HG03575 (cell line): ENCODE measurements around the gene ATP11A.
"Not testable (repeated sequence)": the region's sequence is repeated elsewhere in the genome, so short reads cannot be mapped to it uniquely, and the experiment has no call there.

Experiments used
- ATAC-seq: cut with Tn5 transposase; IDR thresholded peaks from one replicate; pipeline ENCODE4 v1.9.1; 2021; ENCODE audit not compliant: unreplicated experiment, insufficient number of reproducible peaks, low FRiP score; ENCODE audit errors: extremely low read depth

ATP11A gene

GRCh38 chr13:112838842-112839117, 148.9 kb downstream of the ATP11A start:
- no peak for ATAC-seq

DNA sequence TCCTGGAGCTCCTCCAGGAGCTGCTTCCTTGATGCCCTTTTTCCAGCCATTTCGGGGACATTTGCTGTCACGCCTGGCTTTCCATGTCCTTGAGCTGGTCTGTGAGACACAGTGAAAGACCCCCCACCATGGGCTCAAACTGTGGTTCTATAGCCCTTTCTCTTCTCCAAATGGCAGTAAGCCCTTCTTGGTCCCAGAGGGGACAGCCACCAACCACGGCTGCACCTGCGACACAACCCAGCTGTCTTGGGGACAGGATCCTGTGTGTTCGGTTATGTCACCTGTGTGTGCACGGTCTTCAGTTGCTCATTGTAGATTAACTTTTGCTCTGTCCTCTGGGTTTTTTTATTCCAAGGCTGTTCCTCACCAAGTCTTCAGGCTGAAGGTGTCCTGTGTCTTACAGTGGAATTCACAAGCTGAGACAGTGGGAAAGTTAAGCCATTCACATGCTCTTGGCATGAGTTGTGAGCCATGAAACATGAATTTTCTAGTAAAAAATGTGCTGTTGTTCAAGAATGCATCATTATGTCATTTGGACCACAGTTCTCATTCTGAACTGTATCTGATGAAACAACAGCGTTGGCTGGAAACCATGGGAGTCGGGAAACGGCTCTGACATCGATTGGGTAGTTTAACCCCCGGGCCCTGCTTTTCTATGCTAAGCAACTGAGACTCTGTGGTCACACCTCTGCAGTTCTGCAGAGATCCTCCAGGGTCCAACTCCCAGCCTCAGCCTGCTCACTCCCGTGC, 149.7 kb downstream of the ATP11A start:
- ATAC-seq = no peak

DNA sequence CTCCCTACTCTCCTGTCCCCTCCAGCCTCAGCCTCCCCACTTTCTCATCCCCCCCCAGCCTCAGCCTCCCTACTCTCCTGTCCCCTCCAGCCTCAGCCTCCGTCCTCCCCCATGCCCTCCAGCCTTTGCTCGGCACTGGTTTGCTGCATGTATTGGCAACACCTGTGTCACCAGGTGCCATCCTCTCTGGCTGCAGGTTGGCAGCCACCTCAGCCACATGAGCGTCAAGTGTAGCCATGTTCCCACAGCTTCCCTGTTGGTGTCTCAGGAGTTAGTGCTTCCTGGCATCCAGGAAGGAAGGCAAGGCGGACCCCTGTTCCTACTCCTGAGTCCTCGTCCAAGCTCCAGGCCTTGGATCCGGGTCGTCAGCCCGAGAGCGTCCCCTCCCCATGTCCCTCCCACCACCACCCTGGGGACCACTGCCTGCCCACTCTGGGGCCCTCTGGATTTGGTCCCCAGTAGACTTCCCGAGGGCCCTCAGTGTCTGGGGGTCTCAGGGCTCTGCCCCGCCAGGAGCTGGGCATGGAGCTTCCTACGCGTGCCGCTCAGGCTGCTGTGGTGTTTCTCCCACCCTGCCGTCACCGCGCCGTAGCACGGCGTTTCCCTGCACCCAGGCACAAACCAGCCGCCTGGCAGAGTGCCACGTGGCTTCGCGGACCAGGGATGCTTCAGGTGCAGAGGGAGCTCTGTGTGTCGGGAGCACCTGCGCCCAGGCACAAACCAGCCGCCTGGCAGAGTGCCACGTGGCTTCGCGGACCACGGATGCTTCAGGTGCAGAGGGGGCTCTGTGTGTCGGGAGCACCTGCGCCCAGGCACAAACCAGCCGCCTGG, 150.8 kb downstream of the ATP11A start:
- no peak for ATAC-seq

DNA sequence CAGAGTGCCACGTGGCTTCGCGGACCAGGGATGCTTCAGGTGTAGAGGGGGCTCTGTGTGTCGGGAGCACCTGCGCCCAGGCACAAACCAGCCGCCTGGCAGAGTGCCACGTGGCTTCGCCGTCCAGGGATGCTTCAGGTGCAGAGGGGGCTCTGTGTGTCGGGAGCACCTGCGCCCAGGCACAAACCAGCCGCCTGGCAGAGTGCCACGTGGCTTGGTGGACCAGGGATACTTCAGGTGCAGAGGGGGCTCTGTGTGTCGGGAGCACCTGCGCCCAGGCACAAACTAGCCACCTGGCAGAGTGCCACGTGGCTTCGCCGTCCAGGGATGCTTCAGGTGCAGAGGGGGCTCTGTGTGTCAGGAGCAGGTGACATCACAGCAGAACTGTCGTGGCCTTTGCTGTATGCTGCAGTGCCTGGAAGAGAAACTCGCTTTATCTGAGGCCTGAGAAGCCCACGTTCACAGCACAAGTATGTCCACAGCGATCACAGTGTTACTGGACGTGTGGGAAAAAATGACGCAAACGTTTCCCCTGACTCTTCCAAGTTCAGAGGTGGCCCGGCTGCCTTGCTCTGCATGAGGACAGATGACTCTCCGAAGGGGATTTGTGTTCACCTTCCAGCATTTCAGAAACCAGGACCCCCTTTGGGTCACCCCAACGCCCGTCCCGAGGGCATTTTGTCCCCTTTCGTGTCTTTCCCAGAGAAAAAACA, 151.6 kb downstream of the ATP11A start:
- ATAC-seq = not testable (repeated sequence)

DNA sequence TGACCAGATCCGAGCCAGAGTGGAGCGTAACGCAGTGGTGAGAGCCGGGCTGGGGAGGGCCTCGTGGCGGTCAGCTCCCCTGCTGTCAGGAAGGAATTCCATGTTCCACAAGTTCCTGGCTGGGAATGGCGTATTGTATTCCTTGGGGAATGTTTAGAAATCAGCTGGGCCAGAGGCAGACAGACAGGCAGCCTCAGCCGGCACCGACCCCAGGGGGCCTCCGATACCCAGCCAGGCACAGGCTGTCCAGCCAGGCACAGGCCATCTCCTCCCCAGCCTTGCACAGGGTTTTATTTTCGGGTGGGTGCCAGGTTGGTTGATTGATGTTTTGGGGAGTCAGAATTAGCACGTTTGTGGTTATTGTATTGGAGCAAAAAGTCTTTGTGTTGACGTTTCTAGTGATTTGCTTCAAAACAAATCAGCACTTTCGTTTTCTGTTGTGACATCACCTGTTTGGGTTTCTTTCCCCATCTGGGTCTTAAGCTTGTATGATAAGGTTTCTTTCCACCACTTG, 152.6 kb downstream of the ATP11A start:
- ATAC-seq = no peak

DNA sequence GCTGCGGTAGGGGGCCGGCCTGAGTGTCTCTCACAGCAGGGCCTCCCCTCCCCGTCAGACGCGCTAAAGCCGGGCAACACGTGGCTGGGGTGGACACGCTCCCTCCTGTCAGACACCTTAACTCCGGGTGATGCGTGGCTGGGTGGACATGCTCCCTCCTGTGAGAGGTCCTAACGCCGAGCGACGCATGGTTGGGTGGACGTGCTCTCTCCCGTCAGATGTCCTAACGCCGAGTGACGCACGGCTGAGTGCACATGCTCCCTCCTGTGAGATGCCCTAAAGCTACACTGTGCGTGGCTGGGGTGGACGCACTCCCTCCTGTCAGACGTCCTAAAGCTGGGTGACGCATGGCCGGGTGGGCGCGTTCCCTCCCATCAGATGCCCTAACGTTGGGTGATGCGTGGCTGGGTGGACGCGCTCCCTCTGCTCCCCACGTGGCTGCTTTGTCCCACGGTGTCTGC, 153.1 kb downstream of the ATP11A start:
- no peak for ATAC-seq

GRCh38 chr13:112843392-112844111, 153.7 kb downstream of the ATP11A start:
- no peak for ATAC-seq

GRCh38 chr13:112844411-112844810, 154.6 kb downstream of the ATP11A start:
- no peak for ATAC-seq

DNA sequence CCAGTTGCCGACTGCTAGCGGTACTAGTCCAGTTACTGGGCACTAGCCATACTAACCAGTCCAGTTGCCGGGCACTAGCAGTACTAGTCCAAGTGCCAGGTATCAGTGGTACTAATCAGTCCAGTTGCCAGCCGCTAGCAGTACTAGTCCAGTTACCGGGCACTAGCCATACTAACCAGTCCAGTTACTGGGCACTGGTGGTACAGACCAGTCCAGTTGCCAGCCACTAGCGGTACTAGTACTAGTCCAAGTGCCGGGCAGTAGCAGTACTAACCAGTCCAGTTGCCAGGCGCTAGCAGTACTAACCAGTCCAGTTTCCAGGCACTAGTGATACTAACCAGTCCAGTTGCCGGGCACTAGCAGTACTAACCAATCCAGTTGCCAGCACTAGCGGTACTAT, 155.0 kb downstream of the ATP11A start:
- ATAC-seq = no peak

DNA sequence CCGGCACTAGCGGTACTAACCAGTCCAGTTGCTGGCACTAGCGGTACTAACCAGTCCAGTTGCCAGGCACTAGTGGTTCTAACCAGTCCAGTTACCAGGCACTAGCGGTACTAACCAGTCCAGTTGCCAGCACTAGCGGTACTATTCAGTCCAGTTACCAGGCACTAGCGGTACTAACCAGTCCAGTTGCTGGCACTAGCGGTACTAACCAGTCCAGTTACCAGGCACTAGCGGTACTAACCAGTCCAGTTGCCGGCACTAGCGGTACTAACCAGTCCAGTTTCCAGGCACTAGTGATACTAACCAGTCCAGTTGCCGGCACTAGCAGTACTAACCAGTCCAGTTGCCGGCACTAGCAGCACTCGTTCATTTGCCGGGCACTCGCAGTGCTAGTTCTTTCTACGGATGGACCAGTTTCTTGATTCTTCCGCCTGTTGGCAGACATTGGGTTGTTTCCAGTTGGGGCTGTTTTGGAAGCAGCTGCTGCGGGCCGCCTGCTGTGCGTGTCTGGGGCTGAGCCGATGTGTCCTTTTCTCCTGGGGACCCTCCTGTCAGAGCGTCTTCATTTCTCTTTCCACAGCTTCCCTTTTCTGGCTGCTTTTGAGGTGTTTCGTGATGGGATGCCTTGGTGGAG, 155.8 kb downstream of the ATP11A start:
- no peak for ATAC-seq

DNA sequence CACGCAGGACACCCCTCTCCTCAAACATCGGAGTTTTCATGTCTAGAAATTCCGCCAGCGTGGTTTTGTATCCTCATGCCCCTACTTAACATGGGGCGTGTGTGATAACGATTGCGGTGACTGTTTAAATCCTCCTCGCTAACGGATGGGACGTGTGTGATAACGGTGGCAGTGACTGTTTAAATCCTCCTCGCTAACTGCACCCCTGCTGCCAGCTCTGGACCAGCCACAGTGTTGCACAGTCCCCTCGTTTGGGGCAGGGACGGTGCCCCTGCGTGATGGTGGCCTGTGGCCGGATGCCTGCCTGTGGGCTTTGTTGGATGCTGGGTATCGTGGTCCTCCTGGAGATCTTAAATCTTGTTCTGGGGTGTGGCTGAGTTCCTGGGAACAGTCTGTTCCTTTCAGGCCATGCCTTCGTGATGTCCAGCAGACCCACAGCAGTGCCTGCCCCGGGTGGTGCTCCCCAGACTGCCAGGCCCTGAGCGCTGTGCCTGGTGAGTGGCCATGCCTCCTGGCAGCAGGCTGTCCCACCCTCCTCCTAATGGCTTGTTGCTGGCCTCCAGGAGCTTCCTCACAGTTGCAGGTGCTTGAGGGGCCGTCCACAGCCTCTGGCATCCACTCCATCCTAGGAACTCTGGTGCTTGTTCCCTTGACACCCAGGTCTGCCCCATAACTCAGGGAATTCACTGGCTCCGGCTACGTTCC, 156.7 kb downstream of the ATP11A start:
- no peak for ATAC-seq

GRCh38 chr13:112849500-112849899, 159.7 kb downstream of the ATP11A start:
- no peak for ATAC-seq

DNA sequence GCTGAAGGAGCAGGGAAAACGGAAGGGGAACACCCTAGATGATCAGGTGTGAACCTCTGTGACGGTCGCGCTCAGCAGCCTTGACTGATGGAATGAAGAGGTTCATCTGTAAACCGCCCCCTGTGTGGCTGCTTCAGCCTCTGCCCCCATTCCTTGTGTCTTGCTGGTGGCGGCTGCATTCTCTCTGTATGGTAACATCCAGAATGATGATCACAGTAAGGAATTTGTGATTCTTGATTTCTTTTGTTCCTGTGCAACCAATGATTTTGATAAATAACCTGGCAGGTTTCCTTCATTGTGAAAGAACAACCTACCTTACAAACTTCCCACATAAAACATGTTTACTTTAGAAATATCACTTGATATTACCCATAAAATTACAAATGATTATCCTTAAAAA, 160.4 kb downstream of the ATP11A start:
- ATAC-seq = no peak

- ATAC-seq = no peak
These were observed 161.5 kb downstream of the ATP11A start for GRCh38 chr13:112851107-112852038.

DNA sequence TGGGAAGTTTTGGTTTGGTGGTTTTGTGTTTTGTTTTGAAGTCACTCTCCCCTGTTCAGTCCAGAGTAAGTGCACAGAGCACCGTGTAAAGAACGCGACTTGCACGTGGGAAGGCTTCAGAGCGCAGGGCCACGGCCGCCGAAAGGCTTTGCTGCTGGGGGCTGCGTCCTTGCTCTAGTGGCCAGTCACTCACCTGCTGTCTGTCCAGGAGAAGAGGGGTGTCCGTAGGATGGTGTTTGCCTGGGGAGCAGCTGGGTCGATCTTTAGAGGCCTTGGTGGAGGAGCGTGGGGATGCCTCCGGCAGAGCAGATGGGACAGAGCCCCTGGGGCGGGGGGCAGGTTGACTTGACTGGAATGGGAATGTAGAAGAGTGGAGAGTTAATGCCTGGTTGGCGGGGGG, 162.6 kb downstream of the ATP11A start:
- ATAC-seq = no peak

DNA sequence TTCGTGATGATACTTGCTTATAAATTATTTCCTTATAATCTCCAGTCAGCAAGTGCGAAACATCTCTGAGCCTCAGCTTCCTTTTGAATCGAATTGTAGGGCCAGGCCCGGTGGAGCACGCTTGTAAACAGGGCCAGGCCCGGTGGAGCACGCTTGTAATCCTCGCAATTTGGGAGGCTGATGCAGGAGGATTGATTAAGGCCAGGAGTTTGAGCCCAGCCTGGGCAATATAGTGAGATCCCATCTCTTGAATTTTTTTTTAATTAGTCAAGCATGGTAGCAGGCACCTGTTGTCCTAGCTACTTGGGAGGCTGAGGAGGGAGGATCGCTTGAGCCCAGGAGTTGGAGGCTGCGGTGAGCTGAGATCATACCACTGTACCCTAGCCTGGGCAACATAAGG, 163.0 kb downstream of the ATP11A start:
- no peak for ATAC-seq

GRCh38 chr13:112854321-112854720, 164.5 kb downstream of the ATP11A start:
- ATAC-seq = no peak
